Stimulated activated CD4-positive, alpha-beta T cell treated with anti-CD3 and anti-CD28 coated beads, TNF-alpha, amount 100 ng/mL, for 24 hours (primary cell): ENCODE measurements around the gene POLQ.
"Not testable (repeated sequence)": the region's sequence is repeated elsewhere in the genome, so short reads cannot be mapped to it uniquely, and the experiment has no call there.

ENCODE experiments used
- DNase-seq, 3 experiments: peaks; one replicate each; pipeline ENCODE4 v3.0.0-alpha.2; 2020; ENCODE audit warnings: low read depth in 3 of 3

Gene POLQ

GRCh38 chr3:121545574-121546455 lies at the start of gene POLQ:
POLQ (minus strand) TSS chr3:121545988; CDS start chr3:121545877, 111 bp downstream.
- peak; percentile 69 to 83 (median 82) for DNase-seq

GRCh38 chr3:121594850-121595249 lies 49.1 kb upstream of the POLQ start:
- no peak for DNase-seq

GRCh38 chr3:121593806-121594205 lies 48.0 kb upstream of the POLQ start:
- DNase-seq, result not testable (repeated sequence)

- DNase-seq, result no peak
These were observed 47.3 kb upstream of the POLQ start, which contains the start of gene FBXO40 for GRCh38 chr3:121592856-121593702. FBXO40 (plus strand) TSS chr3:121593379; CDS start chr3:121620576, 27,197 bp downstream.

- DNase-seq, result no peak
These were observed 38.6 kb upstream of the POLQ start for GRCh38 chr3:121584418-121584817.

GRCh38 chr3:121581691-121582090 lies 35.9 kb upstream of the POLQ start:
- DNase-seq, result no peak

GRCh38 chr3:121574449-121574848 lies 28.7 kb upstream of the POLQ start:
- DNase-seq, result no peak

- no peak for DNase-seq
These were observed 21.9 kb upstream of the POLQ start, which contains the start of gene ARGFX for GRCh38 chr3:121567649-121568048. ARGFX (plus strand) TSS chr3:121567949; CDS start chr3:121570714, 2,765 bp downstream.

- no peak for DNase-seq
These were observed 21.0 kb upstream of the POLQ start for GRCh38 chr3:121566773-121567172.

- no peak for DNase-seq
These were observed 16.4 kb upstream of the POLQ start for GRCh38 chr3:121562148-121562547.

GRCh38 chr3:121557426-121557934 lies 11.7 kb upstream of the POLQ start:
- DNase-seq, result no peak

- DNase-seq, result no peak
These were observed 7.0 kb upstream of the POLQ start for GRCh38 chr3:121552797-121553196.

- no peak for DNase-seq
These were observed 6.6 kb upstream of the POLQ start for GRCh38 chr3:121552379-121552778.

GRCh38 chr3:121545049-121545573 lies 677 bp downstream of the POLQ start:
- no peak for DNase-seq

- no peak for DNase-seq
These were observed 2.9 kb downstream of the POLQ start for GRCh38 chr3:121542924-121543323.

- no peak for DNase-seq
These were observed 14.5 kb downstream of the POLQ start for GRCh38 chr3:121531269-121531668.

GRCh38 chr3:121529308-121529707 lies 16.5 kb downstream of the POLQ start:
- no peak for DNase-seq

- DNase-seq, result no peak
These were observed 25.3 kb downstream of the POLQ start for GRCh38 chr3:121520510-121520909.

- no peak for DNase-seq
These were observed 27.7 kb downstream of the POLQ start for GRCh38 chr3:121517953-121518655.

GRCh38 chr3:121515862-121516261 lies 29.9 kb downstream of the POLQ start:
- no peak for DNase-seq

- no peak for DNase-seq
These were observed 30.5 kb downstream of the POLQ start for GRCh38 chr3:121515313-121515712.
